Sigmoid colon (tissue), 3 donors: ENCODE measurements around the gene SCYGR5.

Source experiments
- CTCF ChIP-seq, 4 experiments: fragments of 450-650 bp in 3 of 4; fragments of 200-600 bp in 1 of 4; IDR thresholded peaks; one replicate each; pipeline ENCODE4 v1.5.1; 2016 to 2019; ENCODE audit warnings: antibody characterized with exemption in 4 of 4, mild to moderate bottlenecking in 3 of 4, moderate library complexity in 2 of 4
- POLR2A ChIP-seq, 2 donors: fragments of 450-650 bp; IDR thresholded peaks; one replicate each; pipeline ENCODE4 v1.6.1; 2016; ENCODE audit warnings: antibody characterized with exemption in 2 of 2, mild to moderate bottlenecking in 2 of 2, moderate library complexity in 2 of 2

GRCh38 chr2:227654426-227654825 is 12.2 kb upstream of the SCYGR5 start:
- TF ChIP-seq CTCF (IDR thresholded peaks at IDR 0.05) (no peak), POLR2A (IDR thresholded peaks at IDR 0.05) (no peak)
